HUES48 (cell line): ENCODE results near the gene FAM76A.
"Not testable (repeated sequence)": the region's sequence is repeated elsewhere in the genome, so short reads cannot be mapped to it uniquely, and the experiment has no call there.

Experiments used
- H3K27ac ChIP-seq: one replicate; pipeline ENCODE4 v1.7.0; 2013; ENCODE audit warnings: low read depth, low read length, inconsistent platforms
- H3K27me3 ChIP-seq: 2 replicates; pipeline ENCODE4 v1.6.1; 2013; ENCODE audit warnings: mild to moderate bottlenecking, low read length; ENCODE audit not compliant: control insufficient read depth, insufficient read depth
- H3K36me3 ChIP-seq: 2 replicates; pipeline ENCODE4 v1.6.1; 2013; ENCODE audit warnings: low read length; ENCODE audit not compliant: control insufficient read depth, insufficient read depth
- H3K4me1 ChIP-seq: 2 replicates; pipeline ENCODE4 v1.6.1; 2013; ENCODE audit warnings: mild to moderate bottlenecking, low read length; ENCODE audit not compliant: control insufficient read depth, insufficient read depth
- H3K4me3 ChIP-seq: 2 replicates; pipeline ENCODE4 v1.5.1; 2013; ENCODE audit warnings: mild to moderate bottlenecking, low read depth, low read length
- H3K9ac ChIP-seq: 2 replicates; pipeline ENCODE4 v1.6.1; 2013; ENCODE audit warnings: mild to moderate bottlenecking, low read depth, low read length, moderate library complexity
- H3K9me3 ChIP-seq: 2 replicates; pipeline ENCODE4 v1.6.1; 2013; ENCODE audit warnings: low read length; ENCODE audit not compliant: control insufficient read depth, insufficient read depth

Gene FAM76A

GRCh38 chr1:27779122-27779521 lies 53.4 kb downstream of the FAM76A start:
- peaks cover 1% of the 10 kb centered on the region; the same call in 1 of the 2 replicates for H3K4me1 ChIP-seq
- no peaks in the 10 kb centered on the region for H3K9me3 ChIP-seq
- no peaks in the 10 kb centered on the region for H3K27me3 ChIP-seq
- H3K4me3 ChIP-seq, result no peak overlapping the region
- no peaks in the 10 kb centered on the region for H3K36me3 ChIP-seq
- no peak overlapping the region for H3K9ac ChIP-seq
- no peak overlapping the region for H3K27ac ChIP-seq

DNA sequence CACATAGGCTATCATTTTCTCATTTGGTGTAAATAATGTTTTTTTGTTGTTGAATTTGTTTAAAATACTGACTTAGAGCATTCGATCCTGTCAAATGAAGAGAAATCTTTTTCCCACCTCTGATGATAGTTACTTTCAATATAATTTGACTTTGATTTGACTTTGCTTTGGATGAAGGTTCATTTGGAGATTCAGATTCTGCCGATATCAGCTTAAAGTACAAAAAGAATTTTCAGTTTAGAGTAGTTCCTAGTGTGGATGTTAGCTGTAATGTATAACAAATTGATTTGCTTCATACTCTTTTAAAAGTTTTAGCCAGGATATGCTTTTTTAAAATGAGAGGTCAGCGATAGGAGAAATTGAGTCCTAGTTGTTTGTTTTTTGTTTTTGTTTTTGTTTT lies 57.2 kb downstream of the FAM76A start:
- no peak overlapping the region for H3K9ac ChIP-seq

GRCh38 chr1:27784700-27785099 lies 58.9 kb downstream of the FAM76A start:
- no peak overlapping the region for H3K9ac ChIP-seq
- no peak overlapping the region for H3K4me3 ChIP-seq
- H3K36me3 ChIP-seq, result 0 out of 2 replicates have a peak, but pooled peaks cover 2% of the 10 kb centered on the region
- no peaks in the 10 kb centered on the region for H3K4me1 ChIP-seq
- H3K27me3 ChIP-seq, result no peaks in the 10 kb centered on the region
- no peak overlapping the region for H3K27ac ChIP-seq
- H3K9me3 ChIP-seq, result no peaks in the 10 kb centered on the region

More for the DNA sequence above, 57.2 kb downstream of the FAM76A start:
- H3K27ac ChIP-seq, result no peak overlapping the region
- no peaks in the 10 kb centered on the region for H3K36me3 ChIP-seq
- H3K4me1 ChIP-seq, result no peaks in the 10 kb centered on the region
- H3K9me3 ChIP-seq, result no peaks in the 10 kb centered on the region
- H3K4me3 ChIP-seq, result no peak overlapping the region
- no peaks in the 10 kb centered on the region for H3K27me3 ChIP-seq

DNA sequence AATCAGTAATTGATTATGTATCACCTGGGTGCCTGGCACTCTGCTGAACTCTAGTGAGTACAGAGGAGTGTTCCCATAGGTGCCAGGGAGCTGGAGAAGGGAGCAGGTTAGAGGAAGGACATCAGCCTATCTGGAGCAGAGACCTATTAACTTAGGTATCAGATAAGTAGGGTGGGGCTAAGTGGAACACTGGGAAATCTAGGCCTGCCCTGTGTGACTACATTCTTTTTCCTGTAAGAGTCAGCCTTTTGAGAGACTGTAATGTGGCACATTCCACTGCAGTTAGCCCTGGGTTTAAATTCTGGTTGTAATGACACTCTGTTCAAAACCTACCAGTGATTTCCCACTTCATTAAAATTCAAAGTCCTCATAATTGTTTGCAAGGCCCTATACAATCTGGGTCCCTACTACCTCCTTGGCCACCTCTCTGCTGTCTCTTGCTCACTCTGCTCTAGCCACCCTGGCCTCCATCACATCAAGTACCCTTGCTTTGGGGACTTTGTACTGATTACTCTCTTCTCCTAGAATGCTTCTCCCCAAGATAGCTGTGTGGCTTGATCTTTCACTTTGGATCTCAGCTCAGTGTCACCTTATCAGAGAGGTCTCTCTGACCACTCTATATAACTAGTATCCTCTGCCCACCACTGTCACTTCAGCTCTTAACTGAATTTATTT lies 60.2 kb downstream of the FAM76A start:
- no peak overlapping the region for H3K4me3 ChIP-seq

DNA sequence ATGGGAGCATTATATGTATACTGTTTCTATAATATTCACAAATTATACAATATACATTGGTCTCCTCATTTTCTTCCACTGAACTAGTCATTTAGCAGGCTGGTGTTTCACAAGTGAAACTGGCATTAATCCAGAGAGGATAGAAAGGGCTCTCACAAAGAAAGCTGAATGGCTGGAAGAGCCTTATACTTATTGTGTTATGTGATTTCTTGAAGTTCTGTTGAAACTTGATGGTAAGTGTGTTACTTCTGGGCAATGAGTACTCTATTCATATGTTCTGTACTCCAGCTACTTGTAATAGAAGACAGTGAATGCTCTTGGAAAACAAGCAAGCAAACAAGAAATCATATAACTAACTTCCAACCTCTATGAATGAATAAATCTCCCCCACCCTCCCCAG lies 62.1 kb downstream of the FAM76A start:
- H3K27ac ChIP-seq, result no peak overlapping the region
- no peak overlapping the region for H3K4me3 ChIP-seq
- H3K4me1 ChIP-seq, result no peaks in the 10 kb centered on the region
- H3K27me3 ChIP-seq, result no peaks in the 10 kb centered on the region
- peaks cover 10% of the 10 kb centered on the region; the same call in 1 of the 2 replicates for H3K36me3 ChIP-seq
- no peak overlapping the region for H3K9ac ChIP-seq
- no peaks in the 10 kb centered on the region for H3K9me3 ChIP-seq

More for the DNA sequence above, 60.2 kb downstream of the FAM76A start:
- Histone ChIP-seq H3K27ac (no peak overlapping the region), H3K9me3 (no peaks in the 10 kb centered on the region), H3K4me1 (no peaks in the 10 kb centered on the region), H3K36me3 (peaks cover 10% of the 10 kb centered on the region; the same call in 1 of the 2 replicates), H3K27me3 (no peaks in the 10 kb centered on the region), H3K9ac (no peak overlapping the region)

DNA sequence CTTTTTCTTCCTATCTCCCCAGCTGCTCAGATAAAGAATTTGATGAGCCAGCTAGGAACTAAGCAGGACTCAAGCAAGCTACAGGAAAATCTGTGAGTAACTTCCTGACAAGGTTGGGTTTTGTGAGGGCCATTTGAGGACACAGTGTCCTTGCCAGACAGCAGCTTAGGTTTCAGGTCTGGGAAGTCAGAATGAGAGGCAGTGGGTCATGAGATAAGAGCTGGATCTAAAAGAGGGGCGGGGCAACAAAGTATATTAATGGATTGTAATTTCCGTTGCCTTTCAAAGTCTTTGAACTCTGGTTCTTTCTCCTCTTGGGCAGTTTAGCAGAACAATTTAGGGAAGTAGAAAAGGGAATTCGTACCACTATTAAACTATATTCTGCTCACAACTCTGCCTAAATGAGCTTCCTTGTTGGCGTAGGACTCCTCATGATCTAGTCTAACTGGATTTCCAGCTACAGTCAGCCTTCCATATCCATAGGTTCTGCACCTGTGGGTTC lies 63.8 kb downstream of the FAM76A start:
- H3K36me3 ChIP-seq, result peaks cover 10% of the 10 kb centered on the region; the same call in 1 of the 2 replicates
- H3K4me1 ChIP-seq, result no peaks in the 10 kb centered on the region
- H3K27me3 ChIP-seq, result no peaks in the 10 kb centered on the region
- no peak overlapping the region for H3K4me3 ChIP-seq
- no peak overlapping the region for H3K27ac ChIP-seq
- no peaks in the 10 kb centered on the region for H3K9me3 ChIP-seq
- no peak overlapping the region for H3K9ac ChIP-seq

DNA sequence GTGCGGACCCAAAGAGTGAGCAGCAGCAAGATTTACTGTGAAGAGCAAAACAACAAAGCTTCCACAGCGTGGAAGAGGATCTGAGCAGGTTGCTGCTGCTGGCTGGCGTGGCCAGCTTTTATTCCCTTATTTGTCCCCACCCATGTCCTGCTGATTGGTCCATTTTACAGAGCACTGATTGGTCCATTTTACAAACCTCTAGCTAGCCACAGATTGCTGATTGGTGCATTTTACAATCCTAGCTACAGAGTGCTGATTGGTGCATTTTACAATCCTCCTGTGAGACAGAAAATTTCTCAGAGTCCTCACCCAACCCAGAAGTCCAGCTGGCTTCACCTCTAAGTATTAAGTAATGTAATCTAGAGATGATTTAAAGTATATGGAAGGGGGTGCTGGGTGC lies 64.5 kb downstream of the FAM76A start:
- H3K27ac ChIP-seq, H3K9me3 ChIP-seq, H3K27me3 ChIP-seq, H3K9ac ChIP-seq, H3K4me1 ChIP-seq, H3K4me3 ChIP-seq: not testable (repeated sequence)
- peaks cover 15% of the 10 kb centered on the region; the same call in 1 of the 2 replicates for H3K36me3 ChIP-seq

DNA sequence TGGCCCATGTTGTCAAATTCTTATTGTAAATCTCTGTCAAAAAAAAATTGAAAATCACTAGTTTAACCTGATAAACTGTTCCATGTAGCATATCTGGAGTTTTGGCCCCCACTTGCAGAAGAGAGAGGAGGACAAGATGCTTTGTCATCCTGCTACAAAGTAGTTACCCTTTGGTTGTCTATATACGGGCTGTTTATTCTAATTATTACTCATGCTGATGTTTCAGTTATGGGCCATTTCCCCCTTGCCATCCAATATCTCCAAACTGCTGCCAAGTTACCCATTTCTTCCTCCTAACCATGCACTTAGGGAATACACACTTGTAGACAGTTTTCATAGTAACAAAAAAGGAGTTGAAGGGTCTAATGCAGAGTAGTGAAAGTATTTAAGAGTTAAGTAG lies 69.8 kb downstream of the FAM76A start:
- Histone ChIP-seq H3K9ac (no peak overlapping the region), H3K27ac (no peak overlapping the region), H3K4me3 (no peak overlapping the region), H3K9me3 (no peaks in the 10 kb centered on the region), H3K36me3 (peaks cover 11% of the 10 kb centered on the region), H3K4me1 (no peaks in the 10 kb centered on the region), H3K27me3 (no peaks in the 10 kb centered on the region)

- H3K9ac ChIP-seq, result no peak overlapping the region
- no peaks in the 10 kb centered on the region for H3K27me3 ChIP-seq
- H3K4me1 ChIP-seq, result peaks cover 17% of the 10 kb centered on the region
- H3K4me3 ChIP-seq, result no peak overlapping the region
- H3K9me3 ChIP-seq, result no peaks in the 10 kb centered on the region
- no peak overlapping the region for H3K27ac ChIP-seq
- H3K36me3 ChIP-seq, result peaks cover 21% of the 10 kb centered on the region
These were observed 79.0 kb downstream of the FAM76A start for GRCh38 chr1:27804791-27805190.

DNA sequence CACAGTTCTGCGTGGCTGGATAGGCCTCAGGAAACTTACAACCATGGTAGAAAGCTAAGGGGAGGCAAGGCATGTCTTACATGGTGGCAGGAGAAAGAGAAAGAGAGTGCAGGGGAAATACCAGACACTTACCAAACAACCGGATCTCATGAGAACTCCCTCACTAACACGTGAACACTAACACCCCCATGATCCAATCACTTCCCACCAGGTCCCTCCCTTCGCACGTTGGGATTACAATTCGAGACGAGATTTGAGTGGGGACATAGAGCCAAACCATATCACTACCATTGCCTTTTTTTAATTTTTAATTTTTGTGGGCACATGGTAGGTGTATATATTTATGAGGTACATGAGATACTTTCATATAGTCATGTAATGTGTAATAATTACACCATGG lies 81.0 kb downstream of the FAM76A start:
- no peaks in the 10 kb centered on the region for H3K9me3 ChIP-seq
- no peak overlapping the region for H3K4me3 ChIP-seq
- H3K27me3 ChIP-seq, result no peaks in the 10 kb centered on the region
- H3K9ac ChIP-seq, result no peak overlapping the region
- no peak overlapping the region for H3K27ac ChIP-seq
- peaks cover 17% of the 10 kb centered on the region for H3K4me1 ChIP-seq
- peaks cover 18% of the 10 kb centered on the region for H3K36me3 ChIP-seq

GRCh38 chr1:27807385-27807784 lies 81.6 kb downstream of the FAM76A start:
- Histone ChIP-seq H3K4me3 (no peak overlapping the region), H3K9ac (peak overlapping the region; percentile 25; the same call in 1 of the 2 replicates), H3K9me3 (no peaks in the 10 kb centered on the region), H3K36me3 (peaks cover 13% of the 10 kb centered on the region; the same call in 1 of the 2 replicates), H3K27ac (peak overlapping the region; percentile 46), H3K27me3 (no peaks in the 10 kb centered on the region), H3K4me1 (peaks cover 17% of the 10 kb centered on the region)
